OCI-LY3 (cell line): ENCODE measurements around the gene ITK.

ENCODE experiments used
- H2AFZ ChIP-seq: fragments of 200-600, 300-600 bp; shearing (Covaris generic); 2 replicates; pipeline ENCODE4 v1.6.0; 2014; ENCODE audit warnings: antibody characterized with exemption, low read depth, low read length
- H3K27ac ChIP-seq: fragments of 200-600, 300-600 bp; sonication (generic); 2 replicates; pipeline ENCODE4 v1.5.1; 2014; ENCODE audit warnings: mild to moderate bottlenecking, low read length, moderate library complexity, mixed read lengths
- H3K27me3 ChIP-seq: fragments of 200-600, 300-600 bp; sonication (generic); 2 replicates; pipeline ENCODE4 v1.6.1; 2014; ENCODE audit warnings: low read depth, low read length, mixed read lengths
- H3K36me3 ChIP-seq: fragments of 200-600, 300-600 bp; sonication (generic); replicated peaks from 2 replicates; pipeline ENCODE3; 2014; ENCODE audit warnings: low read depth, low read length, mixed read lengths
- H3K4me1 ChIP-seq: fragments of 300-600, 200-600 bp; sonication (generic); 2 replicates; pipeline ENCODE4 v1.6.1; 2014; ENCODE audit warnings: low read length, mixed read lengths
- H3K4me2 ChIP-seq: fragments of 200-600, 300-600 bp; sonication (generic); 2 replicates; pipeline ENCODE4 v1.6.1; 2014; ENCODE audit warnings: low read length, mixed read lengths
- H3K4me3 ChIP-seq: fragments of 300-600, 200-600 bp; sonication (generic); 2 replicates; pipeline ENCODE4 v1.5.1; 2014; ENCODE audit warnings: antibody characterized with exemption, mild to moderate bottlenecking, low read length, moderate library complexity
- H3K79me2 ChIP-seq: fragments of 300-600, 200-600 bp; shearing (Covaris generic); 2 replicates; pipeline ENCODE4 v1.6.1; 2014; ENCODE audit warnings: mild to moderate bottlenecking, low read length, mixed read lengths
- H3K9ac ChIP-seq: fragments of 300-600, 200-600 bp; shearing (Covaris generic); 2 replicates; pipeline ENCODE4 v1.6.0; 2014; ENCODE audit warnings: mild to moderate bottlenecking, low read length, moderate library complexity
- H3K9me3 ChIP-seq: fragments of 200-600, 300-600 bp; shearing (Covaris generic); 2 replicates; pipeline ENCODE4 v1.6.1; 2014; ENCODE audit warnings: low read length, mixed read lengths; ENCODE audit not compliant: insufficient read depth
- H4K20me1 ChIP-seq: fragments of 200-600, 300-600 bp; sonication (generic); 2 replicates; pipeline ENCODE4 v1.6.1; 2016; ENCODE audit warnings: low read length, mixed read lengths; ENCODE audit not compliant: insufficient read depth
- EZH2phosphoT487 ChIP-seq: fragments of 200-600 bp; shearing (Covaris generic); IDR thresholded peaks from 2 replicates; pipeline ENCODE4 v1.6.1; 2018; ENCODE audit warnings: antibody characterized with exemption, mixed run types, low read depth
- TF ChIP-seq, protein P1 (sequence below): fragments of 200-600, 300-600 bp; sonication (generic); IDR thresholded peaks from 2 replicates; pipeline ENCODE4 v1.5.1; 2014; ENCODE audit warnings: antibody characterized with exemption, low read length, low read depth

Gene ITK

DNA sequence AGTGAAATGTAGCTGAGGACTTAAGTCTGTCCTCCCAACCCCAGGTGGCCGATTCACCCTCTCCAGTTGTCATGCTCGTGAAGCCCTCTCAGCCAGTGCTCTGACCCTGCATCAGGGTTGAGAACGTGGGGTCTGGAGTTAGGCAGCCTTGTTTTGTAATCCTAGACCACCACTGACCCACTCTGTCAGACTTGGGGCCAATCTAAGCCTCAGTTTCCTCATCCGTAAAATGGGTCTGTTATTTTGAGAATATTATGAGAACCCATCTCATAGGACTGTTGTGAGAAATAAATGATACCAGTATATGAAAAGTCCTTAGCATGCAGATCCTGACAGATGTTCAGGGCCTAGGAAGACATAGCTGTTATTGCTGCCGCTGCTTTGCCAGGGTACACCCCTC, 122.4 kb downstream of the ITK start:
- TF ChIP-seq EZH2phosphoT487, result no peak
- TF ChIP-seq, protein P1, sequence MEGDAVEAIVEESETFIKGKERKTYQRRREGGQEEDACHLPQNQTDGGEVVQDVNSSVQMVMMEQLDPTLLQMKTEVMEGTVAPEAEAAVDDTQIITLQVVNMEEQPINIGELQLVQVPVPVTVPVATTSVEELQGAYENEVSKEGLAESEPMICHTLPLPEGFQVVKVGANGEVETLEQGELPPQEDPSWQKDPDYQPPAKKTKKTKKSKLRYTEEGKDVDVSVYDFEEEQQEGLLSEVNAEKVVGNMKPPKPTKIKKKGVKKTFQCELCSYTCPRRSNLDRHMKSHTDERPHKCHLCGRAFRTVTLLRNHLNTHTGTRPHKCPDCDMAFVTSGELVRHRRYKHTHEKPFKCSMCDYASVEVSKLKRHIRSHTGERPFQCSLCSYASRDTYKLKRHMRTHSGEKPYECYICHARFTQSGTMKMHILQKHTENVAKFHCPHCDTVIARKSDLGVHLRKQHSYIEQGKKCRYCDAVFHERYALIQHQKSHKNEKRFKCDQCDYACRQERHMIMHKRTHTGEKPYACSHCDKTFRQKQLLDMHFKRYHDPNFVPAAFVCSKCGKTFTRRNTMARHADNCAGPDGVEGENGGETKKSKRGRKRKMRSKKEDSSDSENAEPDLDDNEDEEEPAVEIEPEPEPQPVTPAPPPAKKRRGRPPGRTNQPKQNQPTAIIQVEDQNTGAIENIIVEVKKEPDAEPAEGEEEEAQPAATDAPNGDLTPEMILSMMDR, result no peak
- H3K27ac ChIP-seq, result no peak overlapping the region
- no peaks in the 10 kb centered on the region for H3K9me3 ChIP-seq
- H3K4me3 ChIP-seq, result no peak overlapping the region
- H2AFZ ChIP-seq, result no peak overlapping the region
- no peaks in the 10 kb centered on the region for H4K20me1 ChIP-seq
- no peaks in the 10 kb centered on the region for H3K79me2 ChIP-seq
- no peaks in the 10 kb centered on the region for H3K27me3 ChIP-seq
- no peak overlapping the region for H3K4me2 ChIP-seq
- H3K36me3 ChIP-seq, result no peaks in the 10 kb centered on the region
- H3K4me1 ChIP-seq, result no peaks in the 10 kb centered on the region
- H3K9ac ChIP-seq, result no peak overlapping the region

DNA sequence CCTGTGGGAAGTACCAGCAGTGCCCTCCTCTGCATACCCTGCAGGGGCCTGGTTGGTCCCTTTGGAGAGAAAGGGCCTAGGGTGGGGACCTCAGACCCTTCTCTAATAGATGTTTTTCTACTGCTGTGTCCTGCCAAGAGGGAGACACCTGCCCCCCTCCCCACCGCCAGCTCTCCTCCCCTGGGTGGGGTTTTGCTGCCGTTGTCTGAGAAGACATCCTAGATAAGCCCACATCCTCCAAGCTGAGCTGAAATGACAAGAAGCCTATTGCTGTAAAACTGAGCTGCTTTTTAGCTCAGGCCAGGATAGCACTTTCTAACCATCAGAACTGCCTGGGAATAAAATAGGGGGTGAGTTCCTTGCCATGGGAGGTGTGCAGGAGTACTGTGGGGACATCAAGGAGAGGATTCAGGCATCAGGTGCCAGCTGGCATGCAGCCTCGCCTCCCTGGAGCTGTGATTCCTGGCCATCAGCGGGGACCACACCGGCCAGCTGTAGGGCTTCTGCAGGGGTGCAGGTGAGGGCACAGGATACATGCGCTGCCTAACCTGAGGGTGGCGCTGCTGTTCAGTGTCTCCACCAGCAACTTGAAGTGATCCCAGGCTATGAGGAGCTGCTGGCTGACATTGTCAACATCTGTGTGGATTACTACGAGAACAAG, 123.2 kb downstream of the ITK start:
- no peak overlapping the region for H3K9ac ChIP-seq
- no peak overlapping the region for H2AFZ ChIP-seq
- H3K4me2 ChIP-seq, result no peak overlapping the region
- H3K4me1 ChIP-seq, result peaks cover 7% of the 10 kb centered on the region
- no peaks in the 10 kb centered on the region for H3K9me3 ChIP-seq
- TF ChIP-seq, protein P1, result peak; percentile 14; the same call in 1 of the 2 replicates
- TF ChIP-seq EZH2phosphoT487, result no peak
- H4K20me1 ChIP-seq, result no peaks in the 10 kb centered on the region
- no peaks in the 10 kb centered on the region for H3K27me3 ChIP-seq
- H3K36me3 ChIP-seq, result peaks cover 4% of the 10 kb centered on the region
- H3K79me2 ChIP-seq, result no peaks in the 10 kb centered on the region
- H3K4me3 ChIP-seq, result no peak overlapping the region
- H3K27ac ChIP-seq, result no peak overlapping the region
